SK-N-SH treated with all-trans-retinoic acid at 6 μM for 48 hours (cell line): ENCODE measurements around the gene CSNK1G1.

Experiments used
- ATAC-seq: fragments of 200-7000 bp; cut with Tn5 transposase; 3 replicates; pipeline ENCODE4 v1.9.1; 2020; ENCODE audit warnings: mild to moderate bottlenecking, moderate library complexity
- ARNTL ChIP-seq: fragments of 450-650 bp; formaldehyde crosslinking; IDR thresholded peaks from 2 replicates; pipeline ENCODE4 v1.5.0; 2020; ENCODE audit warnings: low read depth, mild to moderate bottlenecking, moderate library complexity, borderline replicate concordance
- BACH2 ChIP-seq: fragments of 250-450 bp; sonication (Bioruptor Pico); IDR thresholded peaks from 2 replicates; pipeline ENCODE4 v1.9.0; 2021; ENCODE audit warnings: mild to moderate bottlenecking, borderline replicate concordance
- CSDC2 ChIP-seq: fragments of 250-450 bp; sonication (Bioruptor Pico); IDR thresholded peaks from 2 replicates; pipeline ENCODE4 v1.5.0; 2020; ENCODE audit warnings: mild to moderate bottlenecking, moderate library complexity
- ESRRG ChIP-seq: fragments of 250-450 bp; sonication (Bioruptor Pico); IDR thresholded peaks from 2 replicates; pipeline ENCODE4 v1.6.1; 2021; ENCODE audit warnings: mild to moderate bottlenecking
- GLIS3 ChIP-seq: fragments of 250-450 bp; sonication (Bioruptor Pico); IDR thresholded peaks from 2 replicates; pipeline ENCODE4 v1.5.0; 2020; ENCODE audit warnings: mild to moderate bottlenecking, moderate library complexity
- ISL1 ChIP-seq: fragments of 250-450 bp; sonication (Bioruptor Pico); IDR thresholded peaks from 2 replicates; pipeline ENCODE4 v2.1.2; 2022; ENCODE audit warnings: mild to moderate bottlenecking, moderate library complexity
- OSR1 ChIP-seq: fragments of 250-450 bp; sonication (Bioruptor Pico); IDR thresholded peaks from 2 replicates; pipeline ENCODE4 v1.8.0; 2022; ENCODE audit warnings: moderate library complexity, mild to moderate bottlenecking, inconsistent platforms
- PPARA ChIP-seq: fragments of 250-450 bp; sonication (Bioruptor Pico); IDR thresholded peaks from 2 replicates; pipeline ENCODE4 v1.5.0; 2020; ENCODE audit warnings: mild to moderate bottlenecking, borderline replicate concordance
- RARB ChIP-seq: fragments of 250-450 bp; sonication (Bioruptor Pico); IDR thresholded peaks from 2 replicates; pipeline ENCODE4 v1.8.0; 2021; ENCODE audit warnings: mild to moderate bottlenecking, moderate library complexity
- SNAI2 ChIP-seq: fragments of 250-450 bp; sonication (Bioruptor Pico); IDR thresholded peaks from 2 replicates; pipeline ENCODE4 v1.5.0; 2020; ENCODE audit warnings: mild to moderate bottlenecking, moderate library complexity
- TCF4 ChIP-seq: fragments of 250-450 bp; sonication (Bioruptor Pico); IDR thresholded peaks from 2 replicates; pipeline ENCODE4 v1.8.0; 2021; ENCODE audit warnings: mild to moderate bottlenecking, moderate library complexity, borderline replicate concordance
- TOX ChIP-seq: fragments of 250-450 bp; sonication (Bioruptor Pico); IDR thresholded peaks from 2 replicates; pipeline ENCODE4 v1.8.0; 2021; ENCODE audit warnings: mild to moderate bottlenecking, moderate library complexity, borderline replicate concordance
- ZC3H10 ChIP-seq: fragments of 250-450 bp; sonication (Bioruptor Pico); IDR thresholded peaks from 2 replicates; pipeline ENCODE4 v1.5.1; 2021; ENCODE audit warnings: mild to moderate bottlenecking, moderate library complexity
- ZFP3 ChIP-seq: fragments of 250-450 bp; sonication (Bioruptor Pico); IDR thresholded peaks from 2 replicates; pipeline ENCODE4 v1.5.0; 2020; ENCODE audit warnings: mild to moderate bottlenecking, moderate library complexity
- ZFP30 ChIP-seq: fragments of 450-650 bp; formaldehyde crosslinking; IDR thresholded peaks from 2 replicates; pipeline ENCODE4 v1.5.0; 2022; ENCODE audit warnings: mild to moderate bottlenecking, moderate library complexity
- ZNF565 ChIP-seq: fragments of 450-650 bp; formaldehyde crosslinking; conservative IDR thresholded peaks from 2 replicates; pipeline ENCODE4 v1.5.0; 2020; ENCODE audit warnings: low read depth, mild to moderate bottlenecking, moderate library complexity
- ZNF8 ChIP-seq: fragments of 450-650 bp; formaldehyde crosslinking; IDR thresholded peaks from 2 replicates; pipeline ENCODE4 v1.5.0; 2020; ENCODE audit warnings: mild to moderate bottlenecking, moderate library complexity
- TF ChIP-seq, protein P1 (sequence below): fragments of 250-450 bp; sonication (Bioruptor Pico); IDR thresholded peaks from 2 replicates; pipeline ENCODE4 v1.5.1; 2021; ENCODE audit warnings: mild to moderate bottlenecking, moderate library complexity
- TF ChIP-seq, protein P2 (sequence below): fragments of 250-450 bp; sonication (Bioruptor Pico); IDR thresholded peaks from 2 replicates; pipeline ENCODE4 v1.8.0; 2020; ENCODE audit warnings: mild to moderate bottlenecking, moderate library complexity, borderline replicate concordance
- TF ChIP-seq, protein P3 (sequence below): fragments of 250-450 bp; sonication (Bioruptor Pico); IDR thresholded peaks from 2 replicates; pipeline ENCODE4 v1.8.0; 2021; ENCODE audit warnings: low read depth, mild to moderate bottlenecking, moderate library complexity, borderline replicate concordance
- TF ChIP-seq, protein P4 (sequence below): fragments of 250-450 bp; sonication (Bioruptor Pico); IDR thresholded peaks from 2 replicates; pipeline ENCODE4 v1.5.1; 2020; ENCODE audit warnings: low read depth, mild to moderate bottlenecking, moderate library complexity
- TF ChIP-seq, protein P5 (sequence below): fragments of 250-450 bp; sonication (Bioruptor Pico); IDR thresholded peaks from 2 replicates; pipeline ENCODE4 v1.5.0; 2020; ENCODE audit warnings: mild to moderate bottlenecking, moderate library complexity

Gene CSNK1G1

DNA sequence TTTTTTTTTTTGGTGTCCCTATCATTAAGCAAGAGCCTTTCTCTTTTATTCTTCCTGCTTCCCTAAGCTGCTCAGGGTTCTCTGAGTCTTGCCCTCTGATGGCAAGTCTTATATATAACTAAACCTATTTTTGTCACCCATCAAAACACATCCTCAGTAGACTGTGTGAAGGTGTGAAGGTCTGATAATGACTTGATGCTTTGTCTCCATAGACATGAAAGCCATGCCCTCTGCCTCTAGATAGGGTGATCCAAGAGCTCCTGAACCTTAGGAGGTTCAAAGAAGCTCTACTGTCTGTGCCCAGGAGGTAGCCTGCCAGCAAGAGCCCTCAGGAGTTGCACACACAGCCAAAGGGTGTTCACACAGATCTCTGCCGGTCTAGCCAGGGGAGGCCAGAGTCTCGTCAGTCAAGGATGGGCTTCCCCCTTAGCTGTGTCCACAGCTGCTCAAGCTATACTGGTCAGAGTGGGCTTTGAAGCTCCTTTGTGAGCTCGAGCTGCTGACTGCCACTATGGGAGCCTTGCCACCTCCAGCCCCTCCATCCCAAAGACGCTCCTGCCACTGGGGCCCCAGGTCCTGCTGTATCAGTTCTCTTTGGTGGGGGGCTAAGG, 217.5 kb downstream of the CSNK1G1 start (continued):
- TF ChIP-seq, protein P1, sequence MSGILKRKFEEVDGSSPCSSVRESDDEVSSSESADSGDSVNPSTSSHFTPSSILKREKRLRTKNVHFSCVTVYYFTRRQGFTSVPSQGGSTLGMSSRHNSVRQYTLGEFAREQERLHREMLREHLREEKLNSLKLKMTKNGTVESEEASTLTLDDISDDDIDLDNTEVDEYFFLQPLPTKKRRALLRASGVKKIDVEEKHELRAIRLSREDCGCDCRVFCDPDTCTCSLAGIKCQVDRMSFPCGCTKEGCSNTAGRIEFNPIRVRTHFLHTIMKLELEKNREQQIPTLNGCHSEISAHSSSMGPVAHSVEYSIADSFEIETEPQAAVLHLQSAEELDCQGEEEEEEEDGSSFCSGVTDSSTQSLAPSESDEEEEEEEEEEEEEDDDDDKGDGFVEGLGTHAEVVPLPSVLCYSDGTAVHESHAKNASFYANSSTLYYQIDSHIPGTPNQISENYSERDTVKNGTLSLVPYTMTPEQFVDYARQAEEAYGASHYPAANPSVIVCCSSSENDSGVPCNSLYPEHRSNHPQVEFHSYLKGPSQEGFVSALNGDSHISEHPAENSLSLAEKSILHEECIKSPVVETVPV (CRISPR knock-in tag): no peak
- no peak for TF ChIP-seq SNAI2 (CRISPR knock-in tag)
- TF ChIP-seq TOX: no peak
- TF ChIP-seq GLIS3 (CRISPR knock-in tag): no peak
- TF ChIP-seq, protein P2, sequence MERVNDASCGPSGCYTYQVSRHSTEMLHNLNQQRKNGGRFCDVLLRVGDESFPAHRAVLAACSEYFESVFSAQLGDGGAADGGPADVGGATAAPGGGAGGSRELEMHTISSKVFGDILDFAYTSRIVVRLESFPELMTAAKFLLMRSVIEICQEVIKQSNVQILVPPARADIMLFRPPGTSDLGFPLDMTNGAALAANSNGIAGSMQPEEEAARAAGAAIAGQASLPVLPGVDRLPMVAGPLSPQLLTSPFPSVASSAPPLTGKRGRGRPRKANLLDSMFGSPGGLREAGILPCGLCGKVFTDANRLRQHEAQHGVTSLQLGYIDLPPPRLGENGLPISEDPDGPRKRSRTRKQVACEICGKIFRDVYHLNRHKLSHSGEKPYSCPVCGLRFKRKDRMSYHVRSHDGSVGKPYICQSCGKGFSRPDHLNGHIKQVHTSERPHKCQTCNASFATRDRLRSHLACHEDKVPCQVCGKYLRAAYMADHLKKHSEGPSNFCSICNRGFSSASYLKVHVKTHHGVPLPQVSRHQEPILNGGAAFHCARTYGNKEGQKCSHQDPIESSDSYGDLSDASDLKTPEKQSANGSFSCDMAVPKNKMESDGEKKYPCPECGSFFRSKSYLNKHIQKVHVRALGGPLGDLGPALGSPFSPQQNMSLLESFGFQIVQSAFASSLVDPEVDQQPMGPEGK (CRISPR knock-in tag): no peak
- TF ChIP-seq CSDC2: no peak
- TF ChIP-seq, all 23 proteins: peak for 0

DNA sequence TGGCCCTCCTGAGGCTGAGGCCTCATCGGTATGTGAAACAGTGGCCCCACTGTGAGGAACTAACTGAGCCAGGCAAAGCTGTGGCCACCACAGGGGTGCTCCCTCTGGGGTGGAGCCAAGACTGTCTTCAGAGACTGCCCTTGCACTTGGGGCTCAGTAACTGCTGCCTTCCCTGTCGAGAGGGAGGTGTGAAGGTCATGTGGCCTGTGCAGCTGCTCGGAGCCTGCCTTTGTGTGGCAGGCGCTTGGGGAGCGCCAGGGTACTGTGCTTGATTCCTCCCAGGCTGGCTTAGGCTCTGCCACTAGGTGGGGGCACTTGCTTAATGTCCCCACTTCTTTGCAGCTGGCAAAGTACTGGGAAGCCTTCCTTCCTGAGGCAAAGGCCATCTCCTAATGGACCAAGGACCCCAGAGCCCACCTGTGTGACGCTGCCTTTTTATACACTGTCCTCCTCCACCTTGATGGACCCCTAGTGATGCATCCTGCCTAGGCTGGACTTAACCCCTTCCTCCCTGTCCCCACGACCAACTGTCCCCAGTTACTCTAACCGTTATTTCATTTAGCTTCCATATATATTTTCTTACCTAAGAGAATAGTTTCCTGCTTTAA, 218.6 kb downstream of the CSNK1G1 start:
- TF ChIP-seq ARNTL: no peak
- TF ChIP-seq, protein P3, sequence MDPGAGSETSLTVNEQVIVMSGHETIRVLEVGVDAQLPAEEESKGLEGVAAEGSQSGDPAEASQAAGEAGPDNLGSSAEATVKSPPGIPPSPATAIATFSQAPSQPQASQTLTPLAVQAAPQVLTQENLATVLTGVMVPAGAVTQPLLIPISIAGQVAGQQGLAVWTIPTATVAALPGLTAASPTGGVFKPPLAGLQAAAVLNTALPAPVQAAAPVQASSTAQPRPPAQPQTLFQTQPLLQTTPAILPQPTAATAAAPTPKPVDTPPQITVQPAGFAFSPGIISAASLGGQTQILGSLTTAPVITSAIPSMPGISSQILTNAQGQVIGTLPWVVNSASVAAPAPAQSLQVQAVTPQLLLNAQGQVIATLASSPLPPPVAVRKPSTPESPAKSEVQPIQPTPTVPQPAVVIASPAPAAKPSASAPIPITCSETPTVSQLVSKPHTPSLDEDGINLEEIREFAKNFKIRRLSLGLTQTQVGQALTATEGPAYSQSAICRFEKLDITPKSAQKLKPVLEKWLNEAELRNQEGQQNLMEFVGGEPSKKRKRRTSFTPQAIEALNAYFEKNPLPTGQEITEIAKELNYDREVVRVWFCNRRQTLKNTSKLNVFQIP: no peak
- no peak for TF ChIP-seq ZC3H10 (CRISPR knock-in tag)
- no peak for TF ChIP-seq ZNF565 (CRISPR knock-in tag)
- peak; percentile 22; the same call in 1 of the 3 replicates for ATAC-seq

DNA sequence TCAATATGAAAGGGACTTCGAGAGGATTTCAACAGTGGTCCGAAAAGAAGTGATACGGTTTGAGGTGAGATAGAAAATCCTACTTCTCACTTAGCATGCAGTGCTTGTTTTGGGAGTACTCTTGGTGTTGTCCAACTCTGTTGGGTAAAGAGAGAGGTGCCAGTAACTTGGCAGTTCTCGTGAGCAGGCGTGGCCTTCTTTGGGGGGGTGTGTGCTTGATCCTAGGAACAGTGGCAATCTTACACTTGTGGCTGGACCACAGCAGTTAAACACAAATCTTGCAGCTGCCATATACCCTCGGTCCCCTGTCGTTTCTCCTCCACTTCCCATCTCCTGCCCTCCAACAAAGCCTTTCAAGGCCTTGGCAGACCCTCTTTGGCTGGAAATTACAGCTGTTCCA, 219.6 kb downstream of the CSNK1G1 start:
- ATAC-seq: no peak

More for the DNA sequence above, 219.6 kb downstream of the CSNK1G1 start:
- no peak for TF ChIP-seq ESRRG (CRISPR knock-in tag)
- no peak for TF ChIP-seq OSR1 (CRISPR knock-in tag)
- no peak for TF ChIP-seq BACH2
- TF ChIP-seq TOX: no peak
- TF ChIP-seq ZFP30 (CRISPR knock-in tag): no peak
- TF ChIP-seq, protein P3: no peak
- TF ChIP-seq, protein P4, sequence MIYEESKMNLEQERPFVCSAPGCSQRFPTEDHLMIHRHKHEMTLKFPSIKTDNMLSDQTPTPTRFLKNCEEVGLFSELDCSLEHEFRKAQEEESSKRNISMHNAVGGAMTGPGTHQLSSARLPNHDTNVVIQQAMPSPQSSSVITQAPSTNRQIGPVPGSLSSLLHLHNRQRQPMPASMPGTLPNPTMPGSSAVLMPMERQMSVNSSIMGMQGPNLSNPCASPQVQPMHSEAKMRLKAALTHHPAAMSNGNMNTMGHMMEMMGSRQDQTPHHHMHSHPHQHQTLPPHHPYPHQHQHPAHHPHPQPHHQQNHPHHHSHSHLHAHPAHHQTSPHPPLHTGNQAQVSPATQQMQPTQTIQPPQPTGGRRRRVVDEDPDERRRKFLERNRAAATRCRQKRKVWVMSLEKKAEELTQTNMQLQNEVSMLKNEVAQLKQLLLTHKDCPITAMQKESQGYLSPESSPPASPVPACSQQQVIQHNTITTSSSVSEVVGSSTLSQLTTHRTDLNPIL (CRISPR knock-in tag): no peak
- TF ChIP-seq, protein P2 (CRISPR knock-in tag): no peak
- TF ChIP-seq, protein P5, sequence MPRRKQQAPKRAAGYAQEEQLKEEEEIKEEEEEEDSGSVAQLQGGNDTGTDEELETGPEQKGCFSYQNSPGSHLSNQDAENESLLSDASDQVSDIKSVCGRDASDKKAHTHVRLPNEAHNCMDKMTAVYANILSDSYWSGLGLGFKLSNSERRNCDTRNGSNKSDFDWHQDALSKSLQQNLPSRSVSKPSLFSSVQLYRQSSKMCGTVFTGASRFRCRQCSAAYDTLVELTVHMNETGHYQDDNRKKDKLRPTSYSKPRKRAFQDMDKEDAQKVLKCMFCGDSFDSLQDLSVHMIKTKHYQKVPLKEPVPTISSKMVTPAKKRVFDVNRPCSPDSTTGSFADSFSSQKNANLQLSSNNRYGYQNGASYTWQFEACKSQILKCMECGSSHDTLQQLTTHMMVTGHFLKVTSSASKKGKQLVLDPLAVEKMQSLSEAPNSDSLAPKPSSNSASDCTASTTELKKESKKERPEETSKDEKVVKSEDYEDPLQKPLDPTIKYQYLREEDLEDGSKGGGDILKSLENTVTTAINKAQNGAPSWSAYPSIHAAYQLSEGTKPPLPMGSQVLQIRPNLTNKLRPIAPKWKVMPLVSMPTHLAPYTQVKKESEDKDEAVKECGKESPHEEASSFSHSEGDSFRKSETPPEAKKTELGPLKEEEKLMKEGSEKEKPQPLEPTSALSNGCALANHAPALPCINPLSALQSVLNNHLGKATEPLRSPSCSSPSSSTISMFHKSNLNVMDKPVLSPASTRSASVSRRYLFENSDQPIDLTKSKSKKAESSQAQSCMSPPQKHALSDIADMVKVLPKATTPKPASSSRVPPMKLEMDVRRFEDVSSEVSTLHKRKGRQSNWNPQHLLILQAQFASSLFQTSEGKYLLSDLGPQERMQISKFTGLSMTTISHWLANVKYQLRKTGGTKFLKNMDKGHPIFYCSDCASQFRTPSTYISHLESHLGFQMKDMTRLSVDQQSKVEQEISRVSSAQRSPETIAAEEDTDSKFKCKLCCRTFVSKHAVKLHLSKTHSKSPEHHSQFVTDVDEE (CRISPR knock-in tag): no peak
- TF ChIP-seq CSDC2: no peak
- TF ChIP-seq PPARA (CRISPR knock-in tag): no peak
- TF ChIP-seq RARB: no peak
- TF ChIP-seq ARNTL: no peak
- TF ChIP-seq GLIS3 (CRISPR knock-in tag): no peak
- TF ChIP-seq ZC3H10 (CRISPR knock-in tag): no peak
- no peak for TF ChIP-seq ISL1
- TF ChIP-seq ZFP3 (CRISPR knock-in tag): no peak
- no peak for TF ChIP-seq TCF4
- no peak for TF ChIP-seq ZNF8 (CRISPR knock-in tag)
- no peak for TF ChIP-seq ZNF565 (CRISPR knock-in tag)
